ENCODE results near the gene WHRN.

WHRN gene

DNA sequence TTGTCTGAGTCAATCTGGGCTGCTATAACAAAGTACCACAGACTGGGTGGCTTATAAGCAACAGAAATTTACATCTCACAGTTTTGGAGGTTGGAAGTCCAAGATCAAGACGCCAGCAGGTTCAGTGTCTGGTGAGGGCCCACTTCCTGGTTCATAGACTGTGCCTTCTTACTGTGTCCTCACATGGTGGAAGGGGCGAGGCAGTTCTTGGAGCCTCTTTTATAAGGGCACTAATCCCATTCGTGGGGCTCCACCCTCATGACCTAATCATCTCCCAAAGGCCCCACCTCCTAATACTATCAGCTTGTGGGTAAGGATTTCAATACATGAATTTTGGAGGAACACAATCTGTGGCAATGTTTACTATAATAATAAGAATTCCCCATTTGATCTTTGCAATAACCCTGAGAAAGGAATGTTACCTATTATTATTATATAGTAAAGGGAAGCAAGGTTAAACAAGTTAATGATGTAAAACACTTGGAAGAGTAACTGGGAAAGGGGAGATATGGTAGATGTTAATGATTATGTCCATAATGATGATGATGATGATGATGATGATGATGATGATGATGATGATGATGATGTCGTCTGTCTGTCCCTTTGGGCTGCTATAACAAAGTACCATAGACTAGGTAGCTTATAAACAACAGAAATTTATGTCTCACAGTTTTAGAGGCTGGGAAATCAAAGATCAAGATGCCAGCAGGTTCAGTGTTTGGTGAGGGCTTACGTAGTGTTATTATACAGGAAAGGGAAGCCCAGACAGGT lies 40.8 kb downstream of the WHRN start:
- no peak for ATAC-seq
- Mint-ChIP-seq H3K27ac (no peak overlapping the region), H3K36me3 (ENCODE audit: low read depth) (no peaks in the 10 kb centered on the region), H3K4me3 (no peak overlapping the region), H3K4me1 (peaks cover 13% of the 10 kb centered on the region), H3K9me3 (no peaks in the 10 kb centered on the region), H3K27me3 (no peaks in the 10 kb centered on the region)
- DNase-seq: no peak

DNA sequence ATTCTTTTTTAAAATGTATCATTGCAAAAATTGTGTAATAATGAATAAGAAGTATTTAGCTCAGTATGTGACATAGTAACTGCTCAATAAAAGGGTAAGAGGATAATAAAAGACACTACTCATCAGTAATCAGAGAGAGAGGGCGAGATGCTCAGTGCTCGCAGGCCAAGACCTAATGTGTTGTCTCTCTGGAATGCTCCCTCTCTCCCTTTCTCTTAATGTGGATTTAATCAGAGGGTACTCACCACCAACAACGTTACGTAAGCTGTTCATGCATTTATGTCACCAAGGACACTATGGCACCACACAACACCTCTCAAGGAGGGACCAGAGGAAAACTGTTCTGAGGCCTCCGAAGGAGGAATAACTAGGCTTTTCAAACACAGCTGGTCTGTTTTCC lies 42.5 kb downstream of the WHRN start:
- DNase-seq (no peak), ATAC-seq (no peak)
- Mint-ChIP-seq H3K36me3 (ENCODE audit: low read depth) (no peaks in the 10 kb centered on the region), H3K27ac (no peak overlapping the region), H3K4me3 (no peak overlapping the region), H3K27me3 (no peaks in the 10 kb centered on the region), H3K4me1 (peaks cover 13% of the 10 kb centered on the region), H3K9me3 (no peaks in the 10 kb centered on the region)

DNA sequence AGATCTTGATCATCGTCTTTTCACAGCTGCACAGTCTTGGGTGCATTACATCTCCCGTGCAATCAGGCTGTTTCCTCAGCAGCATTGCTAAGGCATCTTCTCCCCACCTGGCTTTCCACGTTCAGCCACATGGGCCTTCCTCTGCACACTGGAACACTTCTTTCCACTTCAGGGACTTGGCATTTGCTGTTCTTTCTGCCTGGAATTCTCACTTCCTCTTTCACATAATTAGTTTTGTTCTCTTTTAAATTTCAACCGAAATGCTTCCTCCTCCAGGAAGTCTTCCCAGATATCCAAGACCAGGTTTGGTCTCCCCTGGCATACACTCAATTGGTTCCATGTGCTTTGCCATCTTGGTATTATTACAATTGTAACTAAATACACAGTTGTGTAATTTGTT lies 43.8 kb downstream of the WHRN start:
- Mint-ChIP-seq H3K4me3 (no peak overlapping the region), H3K27ac (no peak overlapping the region), H3K27me3 (no peaks in the 10 kb centered on the region), H3K4me1 (peaks cover 13% of the 10 kb centered on the region), H3K9me3 (no peaks in the 10 kb centered on the region), H3K36me3 (ENCODE audit: low read depth) (no peaks in the 10 kb centered on the region)
- DNase-seq: no peak
- ATAC-seq: no peak

DNA sequence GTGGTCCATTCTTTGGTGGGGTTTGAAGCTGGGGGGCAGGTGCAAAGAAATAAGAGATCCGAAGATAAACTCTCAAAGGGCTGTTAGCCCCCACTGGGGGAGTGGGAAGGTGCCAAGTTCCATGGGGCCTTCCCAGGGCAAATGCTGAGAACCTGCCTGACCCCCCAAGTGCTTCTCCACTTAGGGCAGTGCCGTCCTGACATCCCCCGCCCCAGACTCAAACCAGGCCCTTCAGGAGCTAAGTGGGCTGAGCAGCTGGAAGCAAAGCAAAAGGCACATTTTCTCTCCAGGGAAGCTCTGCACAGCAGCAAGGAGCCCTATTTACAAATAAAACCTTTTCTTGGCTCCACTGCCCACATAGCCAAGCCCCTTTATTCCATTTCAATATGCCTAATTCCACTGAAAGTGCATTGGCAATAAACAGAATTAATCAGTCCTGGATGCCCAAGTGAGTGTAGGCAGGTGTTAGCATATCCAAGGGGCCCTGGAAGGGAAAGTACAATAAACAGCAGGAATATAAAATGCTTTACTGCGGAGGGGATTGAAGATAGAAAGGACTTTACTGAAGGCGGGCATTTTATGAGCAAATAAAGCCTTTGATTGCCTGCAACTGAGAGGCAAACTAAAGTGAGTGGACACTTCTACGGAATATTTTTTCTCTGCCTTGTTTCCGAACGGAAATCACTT lies 44.6 kb downstream of the WHRN start:
- Mint-ChIP-seq H3K9me3 (no peaks in the 10 kb centered on the region), H3K27ac (no peak overlapping the region), H3K4me1 (peaks cover 7% of the 10 kb centered on the region), H3K4me3 (no peak overlapping the region), H3K36me3 (ENCODE audit: low read depth) (no peaks in the 10 kb centered on the region), H3K27me3 (no peaks in the 10 kb centered on the region)
- DNase-seq: no peak
- ATAC-seq: no peak

DNA sequence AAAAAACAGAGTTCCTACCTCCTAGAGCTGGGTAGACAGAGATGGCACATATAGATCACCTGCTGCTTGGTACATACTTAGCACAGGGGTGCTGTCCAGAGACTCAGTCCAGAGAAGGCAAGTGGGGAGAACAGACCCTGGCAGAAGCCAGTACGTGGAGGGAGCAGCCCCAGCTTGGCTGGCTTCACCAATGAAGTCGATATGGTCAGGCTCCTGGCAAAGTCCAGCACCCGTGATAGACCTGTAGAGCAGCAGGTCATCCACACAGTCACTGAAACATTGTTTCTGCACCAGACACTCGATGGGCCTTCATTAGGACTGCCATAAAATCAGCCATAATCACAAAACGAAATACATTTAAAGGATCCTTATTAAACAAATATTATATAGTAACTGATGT lies 45.8 kb downstream of the WHRN start:
- DNase-seq: no peak
- no peak overlapping the region for H3K27ac Mint-ChIP-seq
- H3K4me3 Mint-ChIP-seq: no peak overlapping the region
- no peaks in the 10 kb centered on the region for H3K27me3 Mint-ChIP-seq
- ATAC-seq: no peak
- H3K4me1 Mint-ChIP-seq: no peaks in the 10 kb centered on the region
- H3K9me3 Mint-ChIP-seq: no peaks in the 10 kb centered on the region
- no peaks in the 10 kb centered on the region for H3K36me3 Mint-ChIP-seq (ENCODE audit: low read depth)

DNA sequence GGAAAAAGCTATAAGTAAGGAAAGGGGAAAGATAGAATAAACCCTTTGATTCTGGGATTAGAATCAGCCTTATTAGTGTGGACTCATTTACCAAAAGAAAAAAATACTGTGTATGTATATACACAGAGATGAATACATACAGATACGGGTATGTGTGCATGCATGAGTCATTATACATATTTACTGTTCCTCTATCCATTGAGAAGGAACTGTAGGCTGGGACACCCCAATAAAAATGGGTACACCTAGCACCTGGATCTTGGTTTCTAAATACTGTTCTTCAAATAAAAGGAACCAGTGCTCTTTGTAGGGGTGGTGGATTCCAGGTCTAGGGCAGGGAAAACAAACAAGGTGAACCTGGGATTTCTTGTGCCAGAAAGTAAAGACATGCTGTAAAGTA lies 48.3 kb downstream of the WHRN start:
- H3K4me1 Mint-ChIP-seq: peaks cover 13% of the 10 kb centered on the region
- H3K27me3 Mint-ChIP-seq: no peaks in the 10 kb centered on the region
- H3K27ac Mint-ChIP-seq: no peak overlapping the region
- DNase-seq (no peak), ATAC-seq (no peak)
- H3K36me3 Mint-ChIP-seq (ENCODE audit: low read depth): no peaks in the 10 kb centered on the region
- H3K4me3 Mint-ChIP-seq: no peak overlapping the region
- H3K9me3 Mint-ChIP-seq: peaks cover 3% of the 10 kb centered on the region

DNA sequence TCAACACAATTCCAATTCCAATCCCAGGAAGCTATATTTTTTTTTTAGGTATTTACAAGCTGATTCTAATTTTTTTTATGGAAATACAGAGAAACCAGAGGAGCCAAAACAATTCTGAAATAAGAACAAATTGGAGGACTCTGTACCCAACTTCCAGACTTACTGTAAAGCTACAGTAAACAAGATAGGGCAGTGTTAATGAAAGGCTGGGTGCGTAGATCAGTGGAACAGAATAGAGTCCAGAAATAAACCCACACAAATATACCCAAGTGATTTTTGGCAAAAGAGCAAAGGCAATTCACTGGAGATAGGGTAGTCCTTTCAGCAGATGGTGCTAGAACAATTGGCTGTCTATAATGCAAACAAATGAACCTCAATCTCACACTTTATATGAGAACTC lies 50.6 kb downstream of the WHRN start:
- Mint-ChIP-seq H3K4me3 (no peak overlapping the region), H3K27me3 (no peaks in the 10 kb centered on the region), H3K9me3 (peaks cover 3% of the 10 kb centered on the region), H3K36me3 (ENCODE audit: low read depth) (no peaks in the 10 kb centered on the region), H3K27ac (no peak overlapping the region), H3K4me1 (peaks cover 23% of the 10 kb centered on the region)
- no peak for DNase-seq
- no peak for ATAC-seq

DNA sequence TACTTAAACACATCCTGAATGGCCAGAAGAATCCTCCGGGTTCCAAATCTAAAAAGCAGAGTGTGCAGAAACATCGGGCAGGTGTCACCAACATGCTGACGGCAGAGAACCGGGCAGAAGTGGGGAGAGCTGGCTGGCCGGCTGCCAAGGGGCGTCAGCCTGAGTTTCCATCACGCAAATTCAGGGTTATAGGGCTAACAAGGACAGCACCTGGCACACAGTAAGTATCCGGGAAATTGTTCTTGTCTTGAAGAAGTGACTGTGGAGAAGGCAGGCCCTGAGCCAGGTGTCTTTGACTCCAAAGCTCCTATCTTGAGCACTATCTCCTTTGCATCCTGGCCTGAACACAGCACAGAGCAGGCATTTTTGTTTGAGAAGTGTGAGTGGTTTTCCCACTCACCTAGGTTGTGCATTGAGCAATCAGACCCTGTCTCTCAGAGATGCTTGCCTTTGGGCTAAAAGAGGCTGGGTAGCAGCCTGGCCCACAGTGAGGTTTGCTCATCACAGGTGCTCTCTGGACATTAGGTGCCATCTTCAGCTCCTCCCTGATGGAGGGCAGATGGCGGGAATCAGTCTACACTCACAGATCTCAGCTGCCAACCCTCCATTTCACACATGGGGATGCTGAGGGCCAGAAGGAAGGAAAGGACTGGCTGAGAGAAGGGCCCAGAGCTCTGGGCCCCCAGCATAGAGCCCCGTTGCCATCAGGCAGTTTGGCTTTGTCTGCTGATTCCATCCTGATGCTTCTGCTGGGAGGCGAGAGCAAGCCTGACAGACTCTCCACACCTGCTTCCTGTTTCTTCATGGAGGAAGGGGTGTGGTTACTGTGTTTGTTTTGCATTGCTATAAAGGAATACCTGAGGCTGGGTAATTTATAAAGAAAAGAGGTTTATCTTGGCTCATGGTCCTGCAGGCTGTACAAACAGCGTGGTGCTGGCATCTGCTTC lies 52.8 kb downstream of the WHRN start:
- DNase-seq (peak; percentile 26), ATAC-seq (no peak)
- Mint-ChIP-seq H3K4me1 (peaks cover 28% of the 10 kb centered on the region), H3K27me3 (no peaks in the 10 kb centered on the region), H3K9me3 (peaks cover 3% of the 10 kb centered on the region), H3K4me3 (no peak overlapping the region), H3K27ac (peak overlapping the region; percentile 55), H3K36me3 (ENCODE audit: low read depth) (no peaks in the 10 kb centered on the region)

DNA sequence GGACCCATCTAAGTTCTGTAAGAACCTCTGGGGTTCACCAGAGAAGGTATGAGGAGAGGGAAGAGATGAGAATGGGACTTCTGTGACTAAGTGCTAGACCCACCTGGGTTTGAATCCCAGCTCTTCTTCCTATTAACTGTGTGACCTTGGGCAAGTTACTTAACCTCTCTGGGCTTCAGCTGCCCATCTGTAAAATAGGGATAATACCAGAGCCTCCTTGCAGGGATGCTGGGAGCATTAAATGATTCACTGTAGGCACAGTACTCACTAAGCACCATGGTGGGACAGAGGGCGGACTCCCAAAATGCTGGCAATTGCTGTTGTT lies 53.6 kb downstream of the WHRN start:
- no peak for ATAC-seq

DNA sequence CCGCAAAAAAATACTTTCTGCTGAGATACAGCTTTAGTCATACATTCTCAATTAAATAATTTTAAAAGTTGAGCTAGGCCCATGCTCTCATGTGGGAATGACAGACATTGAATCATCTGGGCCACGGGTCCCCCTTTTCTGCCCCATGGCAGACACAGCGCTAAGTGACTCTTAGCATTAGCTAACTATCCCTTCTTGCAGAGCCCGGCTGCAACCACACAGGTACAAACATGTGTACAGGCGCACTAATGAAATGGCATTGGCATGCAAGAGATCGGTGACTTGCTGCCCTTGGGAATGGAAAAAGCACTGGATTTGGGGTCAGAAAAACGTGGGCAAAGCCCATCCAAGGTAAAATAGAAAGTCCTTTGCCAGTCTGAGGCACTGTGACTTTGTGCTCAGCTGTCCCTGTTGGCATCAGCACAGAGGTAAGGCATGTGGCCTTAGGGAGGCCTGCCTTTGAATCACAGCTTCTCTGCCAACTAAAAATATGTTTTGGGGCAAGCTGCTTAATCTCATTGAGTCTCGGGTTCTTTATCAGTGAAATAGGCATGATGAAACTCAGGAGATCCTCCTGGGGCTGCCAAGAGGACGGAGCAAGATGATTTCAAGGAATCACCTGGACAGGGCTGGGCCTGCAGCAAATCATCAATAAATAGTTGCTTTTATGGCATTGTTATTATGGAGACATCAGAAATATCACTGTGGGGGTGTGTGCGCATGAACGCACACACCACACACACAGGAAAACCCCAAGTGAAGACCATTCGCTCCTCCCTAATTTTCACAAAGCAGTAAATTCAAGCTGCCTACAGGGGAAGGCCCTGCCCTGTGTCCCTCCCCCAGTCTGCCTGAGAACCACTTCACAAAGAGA lies 54.2 kb downstream of the WHRN start:
- H3K4me1 Mint-ChIP-seq: peaks cover 28% of the 10 kb centered on the region
- peaks cover 3% of the 10 kb centered on the region for H3K9me3 Mint-ChIP-seq
- DNase-seq (no peak), ATAC-seq (no peak)
- H3K27me3 Mint-ChIP-seq: no peaks in the 10 kb centered on the region
- no peak overlapping the region for H3K4me3 Mint-ChIP-seq
- H3K27ac Mint-ChIP-seq: no peak overlapping the region
- no peaks in the 10 kb centered on the region for H3K36me3 Mint-ChIP-seq (ENCODE audit: low read depth)

More for the DNA sequence above, 53.6 kb downstream of the WHRN start:
- Mint-ChIP-seq H3K4me1 (peaks cover 28% of the 10 kb centered on the region), H3K4me3 (no peak overlapping the region), H3K36me3 (ENCODE audit: low read depth) (no peaks in the 10 kb centered on the region), H3K27ac (no peak overlapping the region), H3K9me3 (peaks cover 3% of the 10 kb centered on the region), H3K27me3 (no peaks in the 10 kb centered on the region)
- no peak for DNase-seq

DNA sequence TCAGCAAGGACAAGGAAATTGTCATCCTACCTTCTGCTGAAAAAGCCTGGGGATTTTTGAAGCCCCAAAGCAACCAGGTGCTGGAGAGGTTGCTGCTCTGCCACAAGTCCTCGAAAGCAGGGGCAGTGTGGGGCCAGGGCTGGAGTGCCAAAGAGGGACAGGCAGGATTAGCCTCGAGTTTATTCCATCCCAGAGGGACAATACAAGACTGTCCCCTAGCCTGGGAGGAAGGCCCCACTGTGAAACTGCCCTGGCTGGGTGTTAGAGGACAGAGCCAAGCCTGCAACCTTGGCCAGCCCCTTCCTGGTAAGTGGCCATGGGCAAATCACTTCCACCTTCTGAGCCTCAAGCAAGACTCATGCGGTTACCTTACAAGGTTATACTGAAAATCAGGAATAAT lies 55.1 kb downstream of the WHRN start:
- Mint-ChIP-seq H3K9me3 (peaks cover 3% of the 10 kb centered on the region), H3K27me3 (no peaks in the 10 kb centered on the region), H3K27ac (no peak overlapping the region), H3K36me3 (ENCODE audit: low read depth) (no peaks in the 10 kb centered on the region), H3K4me3 (no peak overlapping the region), H3K4me1 (peaks cover 28% of the 10 kb centered on the region)
- ATAC-seq (no peak), DNase-seq (no peak)

DNA sequence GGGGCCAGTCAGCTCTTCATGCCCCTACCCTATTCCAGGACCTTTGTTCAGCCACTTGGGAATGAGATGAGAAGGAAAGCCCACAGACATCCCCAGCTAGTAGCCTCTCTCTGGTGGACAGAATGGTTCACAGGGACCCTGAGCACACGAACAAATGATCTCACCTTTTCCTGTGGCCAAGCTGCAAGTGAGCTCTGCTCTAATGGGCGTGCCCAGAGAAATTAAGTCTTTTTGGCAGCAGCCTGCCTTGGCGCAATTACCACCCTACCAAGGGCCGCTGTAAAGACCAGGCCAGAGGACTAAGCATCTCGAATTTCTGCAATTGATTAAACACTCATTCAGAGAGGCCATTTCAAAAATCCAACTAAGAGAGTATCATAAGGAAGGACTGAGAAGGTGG lies 56.0 kb downstream of the WHRN start:
- H3K27ac Mint-ChIP-seq: no peak overlapping the region

DNA sequence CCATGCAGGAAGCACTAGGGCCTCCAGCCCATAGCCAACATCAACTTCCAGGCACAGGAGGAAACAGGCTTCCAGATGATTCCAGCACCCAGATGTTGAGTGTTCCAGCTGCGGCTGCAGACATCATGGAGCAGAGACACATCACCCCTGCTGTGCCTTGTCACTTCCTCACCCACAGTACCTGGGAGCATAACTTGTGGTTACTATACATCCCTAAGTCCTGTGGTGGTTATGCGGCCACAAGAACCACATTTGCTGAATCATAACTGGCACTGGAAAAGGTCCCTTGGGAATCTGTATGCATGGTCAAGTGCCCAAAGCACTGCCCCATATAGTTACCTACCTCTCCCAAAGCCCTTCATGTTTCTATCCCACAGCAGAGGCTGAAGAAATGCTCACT lies 56.6 kb downstream of the WHRN start:
- H3K36me3 Mint-ChIP-seq (ENCODE audit: low read depth): peaks cover under 1% of the 10 kb centered on the region
- no peaks in the 10 kb centered on the region for H3K27me3 Mint-ChIP-seq
- H3K27ac Mint-ChIP-seq: no peak overlapping the region
- peaks cover 3% of the 10 kb centered on the region for H3K9me3 Mint-ChIP-seq
- ATAC-seq (no peak), DNase-seq (no peak)
- no peak overlapping the region for H3K4me3 Mint-ChIP-seq
- peaks cover 28% of the 10 kb centered on the region for H3K4me1 Mint-ChIP-seq

More for the DNA sequence above, 56.0 kb downstream of the WHRN start:
- DNase-seq (no peak), ATAC-seq (no peak)
- Mint-ChIP-seq H3K4me1 (peaks cover 28% of the 10 kb centered on the region), H3K36me3 (ENCODE audit: low read depth) (no peaks in the 10 kb centered on the region), H3K4me3 (no peak overlapping the region), H3K27me3 (no peaks in the 10 kb centered on the region), H3K9me3 (peaks cover 3% of the 10 kb centered on the region)
